GM10266 (cell line): ENCODE data around the gene DNAH1.

Source experiments
- DNase-seq: peaks from one replicate; pipeline ENCODE4 v3.0.0; 2012; ENCODE audit errors: extremely low spot score
- TF ChIP-seq, protein P1 (sequence below): IDR thresholded peaks from 2 replicates; pipeline ENCODE4 v1.5.1; 2012; ENCODE audit warnings: mild to moderate bottlenecking, low read depth; ENCODE audit not compliant: control insufficient read depth, insufficient read depth; ENCODE audit errors: missing control alignments

The DNAH1 gene

DNA sequence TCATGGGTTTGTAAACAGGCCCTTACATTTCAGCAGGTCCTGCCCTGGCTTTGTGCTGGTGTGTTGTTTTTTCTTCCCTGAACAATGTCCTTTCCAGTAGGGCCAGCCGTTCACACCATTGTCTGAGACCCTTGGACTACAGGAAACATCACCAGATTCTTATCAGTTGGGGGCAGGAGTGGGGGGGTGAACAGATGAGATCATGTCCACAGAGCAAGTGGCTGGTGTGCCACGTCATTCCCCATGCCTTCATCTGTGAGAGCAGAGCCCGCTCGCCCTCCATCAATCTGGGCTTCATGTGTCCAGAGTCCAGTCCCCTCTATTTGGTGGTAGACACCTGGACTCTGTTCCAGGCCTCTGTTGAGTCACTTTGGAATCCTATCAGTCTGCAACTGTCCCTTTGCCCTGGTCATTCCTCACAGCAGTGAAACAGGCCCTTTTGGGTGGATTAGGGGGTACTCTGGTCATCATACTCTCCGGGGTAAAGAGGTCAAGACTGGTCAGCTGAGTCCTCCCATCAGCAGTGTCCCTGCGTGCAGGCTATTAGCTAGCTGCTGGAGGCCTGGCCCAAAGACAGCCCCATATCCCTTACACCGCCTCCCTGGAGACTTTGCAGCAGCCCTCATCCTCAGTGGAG, 113.8 kb downstream of the DNAH1 start:
- no peak for DNase-seq
- TF ChIP-seq, protein P1, sequence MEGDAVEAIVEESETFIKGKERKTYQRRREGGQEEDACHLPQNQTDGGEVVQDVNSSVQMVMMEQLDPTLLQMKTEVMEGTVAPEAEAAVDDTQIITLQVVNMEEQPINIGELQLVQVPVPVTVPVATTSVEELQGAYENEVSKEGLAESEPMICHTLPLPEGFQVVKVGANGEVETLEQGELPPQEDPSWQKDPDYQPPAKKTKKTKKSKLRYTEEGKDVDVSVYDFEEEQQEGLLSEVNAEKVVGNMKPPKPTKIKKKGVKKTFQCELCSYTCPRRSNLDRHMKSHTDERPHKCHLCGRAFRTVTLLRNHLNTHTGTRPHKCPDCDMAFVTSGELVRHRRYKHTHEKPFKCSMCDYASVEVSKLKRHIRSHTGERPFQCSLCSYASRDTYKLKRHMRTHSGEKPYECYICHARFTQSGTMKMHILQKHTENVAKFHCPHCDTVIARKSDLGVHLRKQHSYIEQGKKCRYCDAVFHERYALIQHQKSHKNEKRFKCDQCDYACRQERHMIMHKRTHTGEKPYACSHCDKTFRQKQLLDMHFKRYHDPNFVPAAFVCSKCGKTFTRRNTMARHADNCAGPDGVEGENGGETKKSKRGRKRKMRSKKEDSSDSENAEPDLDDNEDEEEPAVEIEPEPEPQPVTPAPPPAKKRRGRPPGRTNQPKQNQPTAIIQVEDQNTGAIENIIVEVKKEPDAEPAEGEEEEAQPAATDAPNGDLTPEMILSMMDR: no peak

DNA sequence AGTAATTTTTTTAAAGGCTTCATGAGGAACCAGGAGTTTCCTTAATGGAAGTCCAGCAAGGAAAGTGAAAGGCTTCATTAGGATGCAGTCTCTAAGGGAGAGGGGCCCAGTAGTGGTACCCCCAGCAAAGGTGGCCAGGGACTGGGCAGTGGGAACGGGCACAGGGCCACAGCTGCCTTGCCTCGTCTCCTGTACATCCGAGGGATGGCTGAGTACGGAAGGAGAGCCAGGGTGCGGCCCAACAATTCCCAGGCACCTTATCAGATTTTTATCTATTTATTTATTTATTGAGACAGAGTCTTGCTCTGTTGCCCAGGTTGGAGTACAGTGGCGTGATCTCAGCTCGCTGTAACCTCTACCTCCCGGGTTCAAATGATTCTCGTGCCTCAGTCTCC, 114.3 kb downstream of the DNAH1 start:
- DNase-seq: no peak
- TF ChIP-seq, protein P1: no peak

DNA sequence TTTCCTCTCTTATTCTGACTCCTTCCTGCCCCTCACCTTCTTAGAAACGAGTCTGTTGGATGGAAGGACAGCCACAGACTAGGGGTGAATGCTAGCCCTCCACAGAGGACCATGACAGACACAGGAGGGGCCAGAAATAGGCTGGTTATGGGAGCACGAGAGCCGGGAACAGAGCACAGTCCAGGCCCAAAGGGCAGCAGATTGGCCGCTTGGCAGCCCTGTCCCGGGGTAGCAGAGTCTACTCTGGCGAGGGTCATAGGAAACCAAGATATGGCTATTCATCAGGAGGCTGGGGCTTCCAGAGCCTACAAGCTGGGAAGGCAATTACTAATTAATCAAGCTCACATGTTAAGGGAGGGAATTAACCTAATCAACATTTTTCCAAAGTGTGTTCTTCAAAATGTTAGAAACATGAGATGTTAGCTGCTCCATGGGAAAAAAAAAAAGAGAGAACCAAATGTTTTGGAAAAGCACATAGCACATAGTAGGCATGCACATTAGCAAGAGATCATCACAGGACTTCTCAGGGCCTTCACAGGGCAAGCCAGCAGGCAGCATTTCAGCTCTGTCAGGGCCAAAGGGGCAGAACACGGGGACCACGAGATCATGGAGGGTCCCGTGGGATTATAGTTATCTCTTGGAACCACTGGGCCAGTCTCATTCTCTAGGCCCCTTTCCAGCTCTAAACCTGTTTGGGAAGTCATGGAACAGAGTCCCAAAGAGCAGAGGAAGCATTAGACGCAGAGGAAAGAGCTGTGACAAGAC, 115.5 kb downstream of the DNAH1 start:
- DNase-seq: no peak
- TF ChIP-seq, protein P1: no peak

DNA sequence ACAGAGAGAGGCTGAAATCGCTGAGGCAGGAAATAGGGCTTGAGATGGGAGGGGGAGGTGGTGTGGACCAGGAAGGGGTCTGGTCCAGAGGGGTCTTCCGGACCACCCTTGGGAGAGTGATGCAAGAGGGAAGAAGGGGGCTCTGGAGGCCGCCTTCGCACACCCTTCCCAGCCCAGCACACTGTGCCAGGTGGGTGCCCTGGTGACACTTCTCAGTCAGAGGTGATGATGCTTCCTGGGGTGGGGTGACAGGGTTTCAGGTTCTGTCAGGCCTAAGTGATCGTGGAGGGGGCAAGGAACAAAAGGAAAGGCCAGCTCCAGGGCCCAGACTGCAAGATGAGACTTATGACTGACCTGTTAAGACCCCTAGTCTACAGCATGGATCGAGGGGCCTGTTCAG, 116.1 kb downstream of the DNAH1 start:
- TF ChIP-seq, protein P1: no peak
- no peak for DNase-seq

DNA sequence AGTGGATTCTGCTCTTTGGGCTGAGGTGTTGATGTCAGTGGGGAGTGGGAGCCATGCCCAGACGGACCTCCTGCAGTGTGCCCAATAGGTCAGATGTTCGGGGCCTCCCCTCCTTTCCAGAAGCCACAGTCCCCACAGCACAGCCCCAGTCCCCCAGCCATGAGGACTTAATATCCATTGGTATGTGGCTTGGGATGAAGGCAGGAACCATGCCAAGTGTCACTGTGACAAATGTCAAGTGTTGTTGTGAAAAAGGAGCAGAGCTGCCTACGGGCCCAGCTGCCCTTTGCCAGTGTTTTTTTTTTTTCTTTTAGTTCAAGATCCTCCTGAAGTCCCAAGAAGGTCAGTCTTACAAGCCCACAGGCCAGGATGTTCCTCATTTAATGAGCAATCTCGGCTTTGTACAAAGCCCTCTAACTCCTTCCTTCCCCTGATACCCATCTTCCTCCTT, 116.6 kb downstream of the DNAH1 start:
- DNase-seq: no peak
- TF ChIP-seq, protein P1: no peak

DNA sequence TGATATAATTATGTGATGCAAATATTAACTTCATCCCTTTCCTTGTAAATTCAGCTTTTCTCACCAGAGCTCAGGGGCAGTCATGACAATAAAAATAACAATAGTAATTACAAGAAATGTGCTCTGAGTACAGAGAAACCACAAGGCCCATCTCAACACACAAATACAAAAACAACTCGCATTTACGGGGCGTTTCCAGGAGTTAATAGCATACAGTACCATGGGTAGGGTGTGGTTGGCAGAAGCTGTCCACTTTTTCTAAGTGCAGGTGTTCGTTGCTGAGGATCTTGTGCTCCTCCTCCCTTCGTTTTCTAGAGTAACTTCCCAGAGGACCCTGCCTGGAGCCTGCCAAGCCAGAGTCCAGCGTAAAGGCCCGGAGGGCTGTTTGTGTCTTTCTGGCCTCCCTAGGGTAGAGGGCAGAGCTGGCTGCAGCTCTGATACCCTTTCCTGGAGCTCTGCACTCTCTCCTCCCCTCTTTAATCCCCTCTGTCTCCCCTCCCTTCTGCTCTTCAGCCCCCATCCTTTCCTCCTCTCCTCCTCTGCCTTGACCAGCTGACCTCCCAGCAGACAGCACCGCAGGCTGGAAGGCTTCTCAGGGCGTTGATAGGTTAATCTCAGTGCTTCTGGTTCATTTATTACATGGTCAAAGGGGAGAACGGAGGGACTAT, 117.3 kb downstream of the DNAH1 start:
- DNase-seq: no peak
- TF ChIP-seq, protein P1: no peak
